HEK293 (cell line): ENCODE data around the gene CRIP2.

ENCODE experiments used
- CTCF ChIA-PET: fragments of 350-600 bp; formaldehyde crosslinking; extraction: SDS; loops from one replicate; lab custom pipeline; 2021; ENCODE audit warnings: antibody characterized with exemption; lab: Yijun Ruan, JAX
- POLR2A ChIA-PET: fragments of 300-600 bp; formaldehyde crosslinking; extraction: SDS; loops from one replicate; lab custom pipeline; 2020; ENCODE audit warnings: antibody characterized with exemption, inconsistent platforms; lab: Yijun Ruan, JAX
- H3K27ac ChIP-seq: fragments of 200-500 bp; sonication (Bioruptor generic); 2 replicates; pipeline ENCODE4 v1.5.1; 2014; ENCODE audit warnings: low read depth, low read length, control low read depth, inconsistent platforms; ENCODE audit errors: extremely low read depth
- H3K36me3 ChIP-seq, 2 experiments: fragments of 200-500 bp in 1 of 2; sonication (Bioruptor generic) in 1 of 2; 1 replicate in 1 of 2; 2 replicates in 1 of 2; pipeline ENCODE4 v1.5.1; 2014 to 2017; ENCODE audit warnings: inconsistent platforms in 2 of 2, low read length in 2 of 2; ENCODE audit not compliant: control insufficient read depth in 2 of 2, insufficient read depth in 1 of 2
- H3K4me1 ChIP-seq: fragments of 200-500 bp; sonication (Bioruptor generic); 2 replicates; pipeline ENCODE4 v1.5.1; 2014; ENCODE audit warnings: mild to moderate bottlenecking, low read length, inconsistent platforms; ENCODE audit not compliant: control insufficient read depth, insufficient read depth
- H3K4me3 ChIP-seq: 2 replicates; pipeline ENCODE4 v1.5.1; 2011; ENCODE audit warnings: low read depth, mild to moderate bottlenecking, control low read depth, low read length, moderate library complexity
- H3K9me3 ChIP-seq: fragments of 200-500 bp; sonication (Bioruptor generic); 2 replicates; pipeline ENCODE4 v1.5.1; 2014; ENCODE audit warnings: low read depth, low read length, inconsistent platforms; ENCODE audit not compliant: control insufficient read depth, insufficient read depth
- CTCF ChIP-seq: fragments of 450-650 bp; formaldehyde crosslinking; IDR thresholded peaks from 2 replicates; pipeline ENCODE4 v1.5.1; 2016; ENCODE audit warnings: missing biosample characterization, missing genetic modification characterization
- GLIS1 ChIP-seq: fragments of 450-650 bp; formaldehyde crosslinking; IDR thresholded peaks from 2 replicates; pipeline ENCODE4 v1.5.1; 2016; ENCODE audit warnings: missing biosample characterization, missing genetic modification characterization
- GLIS2 ChIP-seq: fragments of 450-650 bp; formaldehyde crosslinking; IDR thresholded peaks from 2 replicates; pipeline ENCODE4 v1.5.1; 2016; ENCODE audit warnings: missing biosample characterization, missing genetic modification characterization
- KLF8 ChIP-seq: fragments of 450-650 bp; formaldehyde crosslinking; IDR thresholded peaks from 2 replicates; pipeline ENCODE4 v1.5.1; 2016; ENCODE audit warnings: missing biosample characterization, missing genetic modification characterization
- PATZ1 ChIP-seq: fragments of 450-650 bp; formaldehyde crosslinking; IDR thresholded peaks from 2 replicates; pipeline ENCODE4 v1.5.1; 2016; ENCODE audit warnings: missing biosample characterization, missing genetic modification characterization
- PBX3 ChIP-seq: sonication (generic); formaldehyde crosslinking; IDR thresholded peaks from 2 replicates; pipeline ENCODE4 v1.8.1; 2022; ENCODE audit warnings: mild to moderate bottlenecking, moderate library complexity, missing genetic modification reagents
- YY2 ChIP-seq: fragments of 450-650 bp; formaldehyde crosslinking; IDR thresholded peaks from 2 replicates; pipeline ENCODE4 v1.5.1; 2016; ENCODE audit warnings: missing biosample characterization, missing genetic modification characterization
- ZBTB17 ChIP-seq: fragments of 450-650 bp; formaldehyde crosslinking; IDR thresholded peaks from 2 replicates; pipeline ENCODE4 v1.5.1; 2016; ENCODE audit warnings: missing biosample characterization, missing genetic modification characterization
- ZBTB8A ChIP-seq: fragments of 450-650 bp; formaldehyde crosslinking; IDR thresholded peaks from 2 replicates; pipeline ENCODE4 v1.5.1; 2016; ENCODE audit warnings: missing biosample characterization, missing genetic modification characterization
- ZFP69B ChIP-seq: fragments of 450-650 bp; formaldehyde crosslinking; IDR thresholded peaks from 2 replicates; pipeline ENCODE4 v1.5.1; 2016; ENCODE audit warnings: missing biosample characterization, missing genetic modification characterization
- ZIC2 ChIP-seq: fragments of 450-650 bp; formaldehyde crosslinking; IDR thresholded peaks from 2 replicates; pipeline ENCODE4 v1.5.1; 2016; ENCODE audit warnings: missing biosample characterization, missing genetic modification characterization
- ZNF16 ChIP-seq: fragments of 450-650 bp; formaldehyde crosslinking; IDR thresholded peaks from 2 replicates; pipeline ENCODE4 v1.5.1; 2016; ENCODE audit warnings: low read depth, missing biosample characterization, missing genetic modification characterization
- ZNF221 ChIP-seq: fragments of 450-650 bp; formaldehyde crosslinking; IDR thresholded peaks from 2 replicates; pipeline ENCODE4 v1.5.1; 2017; ENCODE audit warnings: missing biosample characterization, missing genetic modification characterization, borderline replicate concordance
- ZNF394 ChIP-seq: fragments of 450-650 bp; formaldehyde crosslinking; IDR thresholded peaks from 2 replicates; pipeline ENCODE4 v1.5.1; 2016; ENCODE audit warnings: missing biosample characterization, missing genetic modification characterization, mild to moderate bottlenecking, moderate library complexity, borderline replicate concordance
- ZNF404 ChIP-seq: fragments of 450-650 bp; formaldehyde crosslinking; IDR thresholded peaks from 2 replicates; pipeline ENCODE4 v1.5.1; 2017; ENCODE audit warnings: missing biosample characterization, missing genetic modification characterization
- ZNF529 ChIP-seq: fragments of 450-650 bp; formaldehyde crosslinking; IDR thresholded peaks from 2 replicates; pipeline ENCODE4 v1.5.1; 2017; ENCODE audit warnings: missing genetic modification characterization, missing biosample characterization; ENCODE audit not compliant: insufficient replicate concordance
- ZNF692 ChIP-seq: fragments of 450-650 bp; formaldehyde crosslinking; IDR thresholded peaks from 2 replicates; pipeline ENCODE4 v1.5.1; 2016; ENCODE audit warnings: missing biosample characterization, missing genetic modification characterization

Gene CRIP2

GRCh38 chr14:105447651-105448640 is 26.7 kb upstream of the CRIP2 start:
- ChIA-PET POLR2A (interaction anchor here (0.6 to 1.4 kb wide), 2 partner anchors 33 to 44 kb away, joined by 3 to 4 read pairs; no protein-coding TSS in a partner anchor), CTCF (interaction anchor here (0.5 to 1.4 kb wide), 8 partner anchors 13 to 581 kb away, joined by 3 to 7 read pairs (median 4); no protein-coding TSS in a partner anchor)
- Histone ChIP-seq H3K9me3 (no peaks in the 10 kb centered on the region), H3K27ac (peak overlapping the region; percentile 49; the same call in 1 of the 2 replicates), H3K4me3 (no peak overlapping the region), H3K36me3 (peaks cover 7 to 57% of the 10 kb centered on the region in 2 experiments; a peak in 2 of 3 replicates), H3K4me1 (no peaks in the 10 kb centered on the region)
- no peak for TF ChIP-seq ZNF16 (tag by site-specific recombination)
- peak; percentile 91 for TF ChIP-seq ZIC2 (tag by site-specific recombination)
- TF ChIP-seq GLIS1 (tag by site-specific recombination) = peak; percentile 98
- TF ChIP-seq GLIS2 (tag by site-specific recombination) = peak; percentile 49; the same call in 1 of the 2 replicates
- 0 out of 2 replicates have a peak, but pooled peaks have one; percentile 25 for TF ChIP-seq YY2
- TF ChIP-seq ZNF394 (tag by site-specific recombination) = peak; percentile 40; the same call in 1 of the 2 replicates

GRCh38 chr14:105448706-105449111 is 25.9 kb upstream of the CRIP2 start:
- Histone ChIP-seq H3K4me1 (no peaks in the 10 kb centered on the region), H3K36me3 (peaks cover 7 to 61% of the 10 kb centered on the region in 2 experiments; a peak in 2 of 3 replicates), H3K27ac (0 out of 2 replicates have a peak overlapping the region, but pooled peaks have one; percentile 24)

More at GRCh38 chr14:105448706-105449111, 25.9 kb upstream of the CRIP2 start:
- ChIA-PET CTCF (interaction anchor here (0.5 to 1.1 kb wide), 6 partner anchors 14 to 581 kb away, joined by 3 to 7 read pairs (median 4); no protein-coding TSS in a partner anchor), POLR2A (interaction anchor here (1.4 kb wide), 1 partner anchor 32 kb away, joined by 4 read pairs; no protein-coding TSS in a partner anchor)
- Histone ChIP-seq H3K4me3 (no peak overlapping the region), H3K9me3 (no peaks in the 10 kb centered on the region)
- no peak for TF ChIP-seq ZNF221 (tag by site-specific recombination)
- TF ChIP-seq KLF8 (tag by site-specific recombination) = 0 out of 2 replicates have a peak, but pooled peaks have one; percentile 13
- peak; percentile 34; the same call in 1 of the 2 replicates for TF ChIP-seq PATZ1
- TF ChIP-seq ZNF692 (tag by site-specific recombination) = peak; percentile 55; the same call in 1 of the 2 replicates
- peak; percentile 45 for TF ChIP-seq ZBTB8A (tag by site-specific recombination)
- peak; percentile 77 for TF ChIP-seq ZFP69B (tag by site-specific recombination)
- TF ChIP-seq ZIC2 (tag by site-specific recombination) = peak; percentile 27; the same call in 1 of the 2 replicates
- no peak for TF ChIP-seq ZNF529 (tag by site-specific recombination)
- 0 out of 2 replicates have a peak, but pooled peaks have one; percentile 36 for TF ChIP-seq ZBTB17 (tag by site-specific recombination)
- TF ChIP-seq CTCF (tag by site-specific recombination) = peak; percentile 86
- TF ChIP-seq PBX3 (CRISPR knock-in tag) = 0 out of 2 replicates have a peak, but pooled peaks have one; percentile 11
- TF ChIP-seq ZNF404 (tag by site-specific recombination) = no peak
